ENCODE results near the gene LRFN5.
"Not testable (repeated sequence)": the region's sequence is repeated elsewhere in the genome, so short reads cannot be mapped to it uniquely, and the experiment has no call there.

DNA sequence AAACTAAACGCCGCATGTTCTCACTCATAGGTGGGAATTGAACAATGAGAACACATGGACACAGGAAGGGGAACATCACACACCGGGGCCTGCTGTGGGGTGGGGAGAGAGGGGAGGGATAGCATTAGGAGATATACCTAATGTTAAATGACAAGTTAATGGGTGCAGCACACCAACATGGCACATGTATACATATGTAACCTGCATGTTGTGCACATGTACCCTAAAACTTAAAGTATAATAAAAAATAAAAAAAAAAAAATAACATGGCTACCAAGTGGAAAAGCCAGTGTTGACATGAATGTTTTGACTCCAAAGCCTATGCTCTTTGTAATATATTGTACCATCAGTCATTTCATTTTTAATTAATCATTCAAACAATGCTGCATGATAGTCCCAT lies 39.8 kb upstream of the LRFN5 start:
- not testable (repeated sequence) for TF ChIP-seq CTCF (IDR thresholded peaks at IDR 0.05 in 2 of 3, conservative IDR thresholded peaks at IDR 0.05 in 1 of 3; ENCODE audit: borderline replicate concordance in 1 of 3, insufficient read depth in 1 of 3, low read depth in 2 of 3, low read length in 2 of 3); POLR2A (IDR thresholded peaks at IDR 0.05; ENCODE audit: borderline replicate concordance, extremely low read depth, insufficient read depth, insufficient read length); SP1 (IDR thresholded peaks at IDR 0.05; ENCODE audit: low read depth); EGR1 (IDR thresholded peaks at IDR 0.05; ENCODE audit: low read depth); YY1 (IDR thresholded peaks at IDR 0.05; ENCODE audit: extremely low read depth, insufficient replicate concordance, low read depth, low read length); POLR2AphosphoS5 (IDR thresholded peaks at IDR 0.05; ENCODE audit: low read depth, low read length); EZH2 (IDR thresholded peaks at IDR 0.05)
- TF ChIP-seq, protein P1, sequence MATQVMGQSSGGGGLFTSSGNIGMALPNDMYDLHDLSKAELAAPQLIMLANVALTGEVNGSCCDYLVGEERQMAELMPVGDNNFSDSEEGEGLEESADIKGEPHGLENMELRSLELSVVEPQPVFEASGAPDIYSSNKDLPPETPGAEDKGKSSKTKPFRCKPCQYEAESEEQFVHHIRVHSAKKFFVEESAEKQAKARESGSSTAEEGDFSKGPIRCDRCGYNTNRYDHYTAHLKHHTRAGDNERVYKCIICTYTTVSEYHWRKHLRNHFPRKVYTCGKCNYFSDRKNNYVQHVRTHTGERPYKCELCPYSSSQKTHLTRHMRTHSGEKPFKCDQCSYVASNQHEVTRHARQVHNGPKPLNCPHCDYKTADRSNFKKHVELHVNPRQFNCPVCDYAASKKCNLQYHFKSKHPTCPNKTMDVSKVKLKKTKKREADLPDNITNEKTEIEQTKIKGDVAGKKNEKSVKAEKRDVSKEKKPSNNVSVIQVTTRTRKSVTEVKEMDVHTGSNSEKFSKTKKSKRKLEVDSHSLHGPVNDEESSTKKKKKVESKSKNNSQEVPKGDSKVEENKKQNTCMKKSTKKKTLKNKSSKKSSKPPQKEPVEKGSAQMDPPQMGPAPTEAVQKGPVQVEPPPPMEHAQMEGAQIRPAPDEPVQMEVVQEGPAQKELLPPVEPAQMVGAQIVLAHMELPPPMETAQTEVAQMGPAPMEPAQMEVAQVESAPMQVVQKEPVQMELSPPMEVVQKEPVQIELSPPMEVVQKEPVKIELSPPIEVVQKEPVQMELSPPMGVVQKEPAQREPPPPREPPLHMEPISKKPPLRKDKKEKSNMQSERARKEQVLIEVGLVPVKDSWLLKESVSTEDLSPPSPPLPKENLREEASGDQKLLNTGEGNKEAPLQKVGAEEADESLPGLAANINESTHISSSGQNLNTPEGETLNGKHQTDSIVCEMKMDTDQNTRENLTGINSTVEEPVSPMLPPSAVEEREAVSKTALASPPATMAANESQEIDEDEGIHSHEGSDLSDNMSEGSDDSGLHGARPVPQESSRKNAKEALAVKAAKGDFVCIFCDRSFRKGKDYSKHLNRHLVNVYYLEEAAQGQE (IDR thresholded peaks at IDR 0.05; ENCODE audit: low read depth) = not testable (repeated sequence)

All from HCT116 (cell line).